ENCODE data around the gene HSPA12B. TPM values are rescaled to one million over a fixed set of nuclear protein-coding genes. Genes with fewer than 3 reads are reported as not detected.
A peak's percentile ranks its signal among the peaks of the same experiment; 100 is the strongest.

HSPA12B gene
- total RNA-seq, 1 donor from 2014 or later, result 16.6 TPM

- intact Hi-C loops (cut with DNase I), result no loop called here
- ATAC-seq (ENCODE audit: poor library complexity) (no peak), DNase-seq (no peak)
Observed at GRCh38 chr20:3740615-3741301, 8.3 kb downstream of the HSPA12B start.

GRCh38 chr20:3741836-3742458 is 9.5 kb downstream of the HSPA12B start:
- intact Hi-C loops (cut with DNase I), result no loop called here
- ATAC-seq (ENCODE audit: poor library complexity) (no peak), DNase-seq (no peak)

GRCh38 chr20:3743251-3743650 is 10.8 kb downstream of the HSPA12B start:
- intact Hi-C loops (cut with DNase I), result no loop called here
- DNase-seq, result no peak
- ATAC-seq (ENCODE audit: poor library complexity), result no peak

GRCh38 chr20:3744037-3744436 is 11.6 kb downstream of the HSPA12B start:
- ATAC-seq (ENCODE audit: poor library complexity) (no peak), DNase-seq (no peak)
- intact Hi-C loops (cut with DNase I), result no loop called here

GRCh38 chr20:3744806-3745685 is 12.6 kb downstream of the HSPA12B start:
- ATAC-seq (ENCODE audit: poor library complexity) (peak; percentile 57), DNase-seq (peak; percentile 83)
- intact Hi-C loops (cut with DNase I), result no loop called here

- ATAC-seq (ENCODE audit: poor library complexity), result no peak
- DNase-seq, result no peak
- intact Hi-C loops (cut with DNase I), result no loop called here
Observed at GRCh38 chr20:3745686-3746173, 13.2 kb downstream of the HSPA12B start.

- DNase-seq, result no peak
- intact Hi-C loops (cut with DNase I), result no loop called here
- ATAC-seq (ENCODE audit: poor library complexity), result no peak
Observed at GRCh38 chr20:3747471-3747870, 15.0 kb downstream of the HSPA12B start.

GRCh38 chr20:3748073-3748472 is 15.6 kb downstream of the HSPA12B start:
- intact Hi-C loops (cut with DNase I), result no loop called here

GRCh38 chr20:3749087-3749688 is 16.7 kb downstream of the HSPA12B start:
- DNase-seq, result no peak
- ATAC-seq (ENCODE audit: poor library complexity), result no peak
- intact Hi-C loops (cut with DNase I), result no loop called here

More at GRCh38 chr20:3748073-3748472, 15.6 kb downstream of the HSPA12B start:
- no peak for ATAC-seq (ENCODE audit: poor library complexity)
- no peak for DNase-seq

- DNase-seq, result no peak
- peak; percentile 10 for ATAC-seq (ENCODE audit: poor library complexity)
- intact Hi-C loops (cut with DNase I), result loop anchor here (10.0 kb wide), 1 partner anchor 75 kb away; no protein-coding TSS in a partner anchor
Observed at GRCh38 chr20:3749689-3750531, 17.4 kb downstream of the HSPA12B start.

GRCh38 chr20:3751305-3751674 is 18.8 kb downstream of the HSPA12B start:
- no peak for DNase-seq
- intact Hi-C loops (cut with DNase I), result loop anchor here (10.0 kb wide), 1 partner anchor 76 kb away; no protein-coding TSS in a partner anchor
- no peak for ATAC-seq (ENCODE audit: poor library complexity)

GRCh38 chr20:3751675-3752385 is 19.3 kb downstream of the HSPA12B start:
- intact Hi-C loops (cut with DNase I), result loop anchor here (10.0 kb wide), 1 partner anchor 77 kb away; no protein-coding TSS in a partner anchor
- ATAC-seq (ENCODE audit: poor library complexity), result peak; percentile 61

GRCh38 chr20:3752386-3752759 is 19.9 kb downstream of the HSPA12B start:
- intact Hi-C loops (cut with DNase I), result loop anchor here (10.0 kb wide), 1 partner anchor 78 kb away; no protein-coding TSS in a partner anchor
- ATAC-seq (ENCODE audit: poor library complexity) (peak; percentile 5), DNase-seq (no peak)

More at GRCh38 chr20:3751675-3752385, 19.3 kb downstream of the HSPA12B start:
- peak; percentile 77 for DNase-seq

GRCh38 chr20:3753098-3753497 is 20.6 kb downstream of the HSPA12B start:
- intact Hi-C loops (cut with DNase I), result loop anchor here (10.0 kb wide), 1 partner anchor 78 kb away; no protein-coding TSS in a partner anchor
- DNase-seq (no peak), ATAC-seq (ENCODE audit: poor library complexity) (peak; percentile 72)

GRCh38 chr20:3753501-3754275 is 21.2 kb downstream of the HSPA12B start:
- no peak for ATAC-seq (ENCODE audit: poor library complexity)
- intact Hi-C loops (cut with DNase I), result loop anchor here (10.0 kb wide), 1 partner anchor 79 kb away; no protein-coding TSS in a partner anchor
- no peak for DNase-seq

- no peak for DNase-seq
- intact Hi-C loops (cut with DNase I), result loop anchor here (10.0 kb wide), 1 partner anchor 79 kb away; no protein-coding TSS in a partner anchor
Observed at GRCh38 chr20:3754276-3754630, 21.8 kb downstream of the HSPA12B start.

More at GRCh38 chr20:3754276-3754630, 21.8 kb downstream of the HSPA12B start:
- ATAC-seq (ENCODE audit: poor library complexity), result no peak

Measured in Right ventricle myocardium superior (tissue), 1 donor.